HepG2 (cell line): Measurements from ENCODE around the gene PCDHA12. TPM values are rescaled to one million over a fixed set of nuclear protein-coding genes. Genes with fewer than 3 reads are reported as not detected.
"Not testable (repeated sequence)": the region's sequence is repeated elsewhere in the genome, so short reads cannot be mapped to it uniquely, and the experiment has no call there.

Experiments
- ATAC-seq: fragments of 200-7000 bp; cut with Tn5 transposase; 3 replicates; pipeline ENCODE4 v1.9.1; 2020; ENCODE audit warnings: mild to moderate bottlenecking, moderate library complexity
- BruUV-seq: library from RNA; stranded (reverse); fragments of 400-500 nt; replicated peaks from 2 replicates; lab custom pipeline; 2021; lab: Mats Ljungman, UMichigan
- CTCF ChIA-PET: fragments of 300-600 bp; formaldehyde crosslinking; extraction: SDS; loops from one replicate; lab custom pipeline; 2021; ENCODE audit warnings: low total read pairs, inconsistent platforms, low intra/inter-chr PET ratio; lab: Yijun Ruan, JAX
- POLR2A ChIA-PET: fragments of 350-600 bp; sonication (Branson Sonifier 250); formaldehyde crosslinking; loops from one replicate; lab custom pipeline; 2020; ENCODE audit warnings: antibody characterized with exemption, inconsistent platforms; lab: Yijun Ruan, JAX
- DNase-seq: peaks from one replicate; pipeline ENCODE4 v3.0.0-alpha.2; 2015; ENCODE audit warnings: low spot score
- FAIRE-seq: peaks from 3 replicates; lab custom pipeline; 2011; peaks lifted over from hg19 to GRCh38; lab: Jason Lieb, UNC
- H2AFZ ChIP-seq: one replicate; pipeline ENCODE4 v1.6.1; 2011; ENCODE audit warnings: low read length, inconsistent platforms
- H3K27ac ChIP-seq: fragments of 300-600 bp; 3 replicates; pipeline ENCODE4 v1.8.0; 2011; ENCODE audit warnings: mixed run types, mild to moderate bottlenecking, mixed read lengths, low read length, inconsistent platforms; ENCODE audit not compliant: insufficient read depth; ENCODE audit errors: extremely low read length
- H3K27me3 ChIP-seq, 2 experiments: fragments of 200-600 bp in 1 of 2; 2 replicates in 1 of 2; 3 replicates in 1 of 2; pipeline versions ENCODE4 v1.6.0 to v1.8.0; 2011; ENCODE audit warnings: low read length in 2 of 2, mild to moderate bottlenecking in 2 of 2, moderate library complexity in 2 of 2, inconsistent platforms in 1 of 2; ENCODE audit not compliant: insufficient read depth in 2 of 2, control insufficient read depth in 1 of 2
- H3K36me3 ChIP-seq, 2 experiments: fragments of 200-600 bp in 1 of 2; replicated peaks in 1 of 2; 2 replicates in 1 of 2; 3 replicates in 1 of 2; pipeline versions ENCODE4 v1.5.1 to v1.8.0; 2011; ENCODE audit warnings: low read length in 2 of 2, inconsistent platforms in 1 of 2; ENCODE audit not compliant: insufficient read depth in 2 of 2, control insufficient read depth in 1 of 2
- H3K4me1 ChIP-seq: 2 replicates; pipeline ENCODE4 v1.5.1; 2012; ENCODE audit warnings: low read length, inconsistent platforms; ENCODE audit not compliant: insufficient read depth
- H3K4me2 ChIP-seq: 2 replicates; pipeline ENCODE4 v1.6.0; 2011; ENCODE audit warnings: low read depth, low read length, inconsistent platforms
- H3K4me3 ChIP-seq, 3 experiments: fragments of 200-600 bp in 1 of 3; sonication (generic), shearing (Covaris generic) in 1 of 3; replicated peaks in 1 of 3; 2 replicates each; pipeline ENCODE4 v1.5.1; 2011 to 2016; ENCODE audit warnings: low read length in 3 of 3, inconsistent platforms in 2 of 3, low read depth in 2 of 3, mild to moderate bottlenecking in 2 of 3, control low read depth in 1 of 3, mixed read lengths in 1 of 3; ENCODE audit not compliant: insufficient read depth in 1 of 3
- H3K79me2 ChIP-seq: one replicate; pipeline ENCODE4 v1.6.1; 2011; ENCODE audit warnings: low read length, inconsistent platforms; ENCODE audit not compliant: insufficient read depth
- H3K9ac ChIP-seq: 2 replicates; pipeline ENCODE4 v1.6.0; 2011; ENCODE audit warnings: mild to moderate bottlenecking, low read depth, low read length, inconsistent platforms; ENCODE audit not compliant: insufficient read depth
- H3K9me3 ChIP-seq: 2 replicates; pipeline ENCODE4 v1.5.1; 2012; ENCODE audit warnings: mild to moderate bottlenecking, low read length
- H4K20me1 ChIP-seq: 2 replicates; pipeline ENCODE4 v1.6.0; 2011; ENCODE audit warnings: inconsistent platforms, mild to moderate bottlenecking, low read length, moderate library complexity; ENCODE audit not compliant: insufficient read depth
- DNMT1 ChIP-seq: sonication (generic); formaldehyde crosslinking; IDR thresholded peaks from 2 replicates; pipeline ENCODE4 v1.5.1; 2020; ENCODE audit warnings: mild to moderate bottlenecking, missing genetic modification reagents
- KLF15 ChIP-seq: sonication (generic); formaldehyde crosslinking; IDR thresholded peaks from 2 replicates; pipeline ENCODE4 v1.8.1; 2023; ENCODE audit warnings: borderline replicate concordance, mild to moderate bottlenecking, inconsistent platforms, missing genetic modification reagents, mixed read lengths
- PHF8 ChIP-seq: sonication (generic); formaldehyde crosslinking; IDR thresholded peaks from 2 replicates; pipeline ENCODE4 v1.5.0; 2020; ENCODE audit warnings: missing genetic modification reagents
- RFXANK ChIP-seq: IDR thresholded peaks from 2 replicates; pipeline ENCODE4 v1.6.1; 2016
- SP4 ChIP-seq: sonication (generic); formaldehyde crosslinking; IDR thresholded peaks from 2 replicates; pipeline ENCODE4 v1.8.1; 2023; ENCODE audit warnings: mild to moderate bottlenecking, missing genetic modification reagents
- TEF ChIP-seq: sonication (generic); formaldehyde crosslinking; IDR thresholded peaks from 2 replicates; pipeline ENCODE4 v1.5.0; 2020; ENCODE audit warnings: missing genetic modification reagents
- ZNF180 ChIP-seq: sonication (generic); formaldehyde crosslinking; IDR thresholded peaks from 2 replicates; pipeline ENCODE4 v1.4.0; 2020; ENCODE audit warnings: low read depth, missing genetic modification reagents, borderline replicate concordance
- WGBS: methylation state at CpG from one replicate; pipeline ENCODE4 v1.1.6; 2017; ENCODE audit warnings: low lambda C conversion rate; 5-methylcytosine and 5-hydroxymethylcytosine counted together
- in situ Hi-C: cut with HindIII; loops from 2 replicates; pipeline ENCODE4 v1.10.0; 2017; ENCODE audit warnings: low pct_unique_long_range_greater_than_20kb; ENCODE audit not compliant: extremely low pct_ligation_motif_present
- intact Hi-C: fragments of 100-400 bp; cut with micrococcal nuclease; formaldehyde crosslinking; loops from one replicate; pipeline ENCODE4 v1.10.0; 2022; ENCODE audit not compliant: unreplicated experiment
- polyA plus RNA-seq, 8 experiments: library from polyadenylated mRNA; depleted of rRNA in 3 of 8; stranded (reverse) in 7 of 8; unstranded in 1 of 8; fragments of >200 nt; fragmentation: Illumina TruSeq in 4 of 8; extraction: Trizol in 4 of 8; gene quantifications; 2 replicates each; pipeline versions ENCODE4 v1.2.1 to v1.2.3, GENCODE V29; 2011 to 2016; ENCODE audit warnings: low read depth in 4 of 8, missing spikeins in 1 of 8, mixed read lengths in 1 of 8; ENCODE audit not compliant: insufficient read depth in 1 of 8
- total RNA-seq, 5 experiments: library from RNA; depleted of rRNA; stranded (reverse); fragments of >200 nt; fragmentation: Illumina TruSeq; extraction: Trizol; gene quantifications; 2 replicates each; pipeline ENCODE4 v1.2.3, GENCODE V29; 2016; ENCODE audit warnings: low read depth in 1 of 5
- TF ChIP-seq, protein P1 (sequence below): sonication (generic); formaldehyde crosslinking; IDR thresholded peaks from 2 replicates; pipeline ENCODE4 v1.5.1; 2020; ENCODE audit warnings: missing genetic modification reagents, mild to moderate bottlenecking, borderline replicate concordance

PCDHA12 gene
- total and polyA plus RNA-seq, 2 of the 13 experiments (the other 11 are each of a cell fraction or from before 2014, with no cell fraction given): not detected

GRCh38 chr5:140876541-140877261, 1.6 kb downstream of the PCDHA12 start:
- H3K4me3 ChIP-seq, DNase-seq, BruUV-seq, H2AFZ ChIP-seq, in situ Hi-C loops, H3K79me2 ChIP-seq, H3K27ac ChIP-seq, H3K36me3 ChIP-seq, H3K9me3 ChIP-seq, H3K4me2 ChIP-seq, H3K9ac ChIP-seq, H3K27me3 ChIP-seq, H3K4me1 ChIP-seq, H4K20me1 ChIP-seq: not testable (repeated sequence)
- 90% methylated on average over 80 of the region's 80 CpGs for WGBS
- TF ChIP-seq DNMT1 (CRISPR knock-in tag): 0 out of 2 replicates have a peak, but pooled peaks have one; percentile 16
- TF ChIP-seq, all 625 proteins: peak for 1; not testable (repeated sequence) for 624
- POLR2A ChIA-PET, ATAC-seq, CTCF ChIA-PET, intact Hi-C loops, FAIRE-seq: not testable (repeated sequence)

- no CpG with 5 or more reads among the region's 37 CpGs for WGBS
- intact Hi-C loops: no loop called here
- no peak for FAIRE-seq
- Histone ChIP-seq H3K9ac (no peak overlapping the region), H3K27ac (no peak overlapping the region), H2AFZ (no peak overlapping the region), H3K27me3 (no peaks in the 10 kb centered on the region), H3K4me1 (no peaks in the 10 kb centered on the region), H3K9me3 (no peaks in the 10 kb centered on the region), H3K4me3 (no peak overlapping the region), H4K20me1 (no peaks in the 10 kb centered on the region), H3K79me2 (no peaks in the 10 kb centered on the region)
- DNase-seq: no peak
- no TSS peak for BruUV-seq
- ChIA-PET CTCF (no interaction called here), POLR2A (no interaction called here)
- in situ Hi-C loops: no loop called here
- no peak for TF ChIP-seq SP4 (CRISPR knock-in tag)
- no peak for TF ChIP-seq RFXANK (CRISPR knock-in tag)
- no peak for TF ChIP-seq ZNF180 (CRISPR knock-in tag)
- TF ChIP-seq PHF8 (CRISPR knock-in tag): no peak
- TF ChIP-seq, protein P1, sequence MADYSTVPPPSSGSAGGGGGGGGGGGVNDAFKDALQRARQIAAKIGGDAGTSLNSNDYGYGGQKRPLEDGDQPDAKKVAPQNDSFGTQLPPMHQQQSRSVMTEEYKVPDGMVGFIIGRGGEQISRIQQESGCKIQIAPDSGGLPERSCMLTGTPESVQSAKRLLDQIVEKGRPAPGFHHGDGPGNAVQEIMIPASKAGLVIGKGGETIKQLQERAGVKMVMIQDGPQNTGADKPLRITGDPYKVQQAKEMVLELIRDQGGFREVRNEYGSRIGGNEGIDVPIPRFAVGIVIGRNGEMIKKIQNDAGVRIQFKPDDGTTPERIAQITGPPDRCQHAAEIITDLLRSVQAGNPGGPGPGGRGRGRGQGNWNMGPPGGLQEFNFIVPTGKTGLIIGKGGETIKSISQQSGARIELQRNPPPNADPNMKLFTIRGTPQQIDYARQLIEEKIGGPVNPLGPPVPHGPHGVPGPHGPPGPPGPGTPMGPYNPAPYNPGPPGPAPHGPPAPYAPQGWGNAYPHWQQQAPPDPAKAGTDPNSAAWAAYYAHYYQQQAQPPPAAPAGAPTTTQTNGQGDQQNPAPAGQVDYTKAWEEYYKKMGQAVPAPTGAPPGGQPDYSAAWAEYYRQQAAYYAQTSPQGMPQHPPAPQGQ (CRISPR knock-in tag): no peak
- TF ChIP-seq KLF15: no peak
- no peak for TF ChIP-seq TEF
- TF ChIP-seq, all 625 proteins: peak for 0
- H3K36me3 ChIP-seq: no peaks in the 10 kb centered on the region
- no peak for ATAC-seq
- H3K4me2 ChIP-seq: no peak overlapping the region
These were observed 2.1 kb downstream of the PCDHA12 start for GRCh38 chr5:140877262-140877581.
